ENCODE results near the gene EXOSC3. TPM values are rescaled to one million over a fixed set of nuclear protein-coding genes. Genes with fewer than 3 reads are reported as not detected.
"Not testable (repeated sequence)": the region's sequence is repeated elsewhere in the genome, so short reads cannot be mapped to it uniquely, and the experiment has no call there.

The EXOSC3 gene
- total RNA-seq (10 to 100 TPM; 12.9 to 18.9 (median 13.9) TPM), polyA plus RNA-seq (10 to 100 TPM; 18.3 to 48.9 (median 43.0) TPM)
- long read RNA-seq, donor 1, partial matches to known transcripts, result 0 of 4 reads
- long read RNA-seq, donor 1, other reads (novel, unspliced or antisense), result 1 of 4 reads
- long read RNA-seq, donor 2, transcript EXOSC3-201 (4 exons, 1,806 nt), result major isoform, 5 of 11 reads
- long read RNA-seq, donor 2, partial matches to known transcripts, result 1 of 11 reads
- long read RNA-seq, donor 2, other reads (novel, unspliced or antisense), result 1 of 11 reads

GRCh38 chr9:37784616-37785483 lies at the start of gene EXOSC3:
Gene EXOSC3, minus strand, starts transcription at chr9:37785064. Its CDS starts 20 bp downstream, at chr9:37785044.
- Histone ChIP-seq H3K4me1 (peaks cover 5% of the 10 kb centered on the region), H3K9me3 (no peaks in the 10 kb centered on the region), H3K27me3 (ENCODE audit: insufficient read depth in 3 of 3, low read length in 2 of 3) (peaks cover 0 to 4% (median 0%) of the 10 kb centered on the region in 3 donors), H3K27ac (peak within 1 kb of the TSS; percentile 86), H3K36me3 (ENCODE audit: insufficient read depth in 1 of 2, low read depth in 1 of 2) (peaks cover 16 to 41% of the 10 kb centered on the region in 2 donors), H3K4me3 (peak within 1 kb of the TSS; percentile 92)
- intact Hi-C loops (cut with DNase I), result loop anchor here (1.0 to 10.0 kb wide), 4 partner anchors 15 to 320 kb away; partner anchors contain the start of genes DCAF10 (in 1 of the 2), POLR1E (in 1 of the 2) and ZBTB5 (in 1 of the 2)
- ATAC-seq (peak; percentile 95 to 99 (median 98)), DNase-seq (peak; percentile 91 to 95)
- TF ChIP-seq CTCF (IDR thresholded peaks at IDR 0.05), result peak; percentile 20
- 1% methylated on average over 73 of the region's 73 CpGs for WGBS, 3 donors

GRCh38 chr9:37827483-37828165 lies 42.8 kb upstream of the EXOSC3 start:
- no peak overlapping the region for H3K4me3 ChIP-seq
- 96 to 97% (median 97%) methylated on average over 4 of the region's 4 CpGs for WGBS, 3 donors

GRCh38 chr9:37825174-37825573 lies 40.3 kb upstream of the EXOSC3 start:
- H3K27me3 ChIP-seq (ENCODE audit: insufficient read depth in 3 of 3, low read length in 2 of 3); H3K4me3 ChIP-seq; H3K9me3 ChIP-seq; intact Hi-C loops (cut with DNase I); H3K27ac ChIP-seq; ATAC-seq; DNase-seq; H3K4me1 ChIP-seq: not testable (repeated sequence)
- H3K36me3 ChIP-seq (ENCODE audit: insufficient read depth in 1 of 2, low read depth in 1 of 2), result peaks cover 2 to 88% of the 10 kb centered on the region in 2 donors
- WGBS, 3 donors, result 90 to 95% (median 92%) methylated on average over 2 of the region's 2 CpGs

More at GRCh38 chr9:37827483-37828165, 42.8 kb upstream of the EXOSC3 start:
- no peak for DNase-seq
- H3K9me3 ChIP-seq, result no peaks in the 10 kb centered on the region
- H3K27ac ChIP-seq, result no peak overlapping the region
- no peak for ATAC-seq
- H3K36me3 ChIP-seq (ENCODE audit: insufficient read depth in 1 of 2, low read depth in 1 of 2), result peaks cover 2 to 80% of the 10 kb centered on the region in 2 donors
- intact Hi-C loops (cut with DNase I), result no loop called here
- no peaks in the 10 kb centered on the region for H3K27me3 ChIP-seq (ENCODE audit: insufficient read depth in 3 of 3, low read length in 2 of 3)
- no peak for TF ChIP-seq CTCF (IDR thresholded peaks at IDR 0.05)
- H3K4me1 ChIP-seq, result no peaks in the 10 kb centered on the region

- DNase-seq, result no peak
- no peak for TF ChIP-seq CTCF (IDR thresholded peaks at IDR 0.05)
- no peak overlapping the region for H3K27ac ChIP-seq
- 83 to 91% (median 89%) methylated on average over 5 of the region's 5 CpGs for WGBS, 3 donors
- H3K4me3 ChIP-seq, result no peak overlapping the region
- no peak for ATAC-seq
- no peaks in the 10 kb centered on the region for H3K27me3 ChIP-seq (ENCODE audit: insufficient read depth in 3 of 3, low read length in 2 of 3)
- intact Hi-C loops (cut with DNase I), result no loop called here
- no peaks in the 10 kb centered on the region for H3K4me1 ChIP-seq
- H3K9me3 ChIP-seq, result no peaks in the 10 kb centered on the region
- peaks cover 2 to 49% of the 10 kb centered on the region in 2 donors for H3K36me3 ChIP-seq (ENCODE audit: insufficient read depth in 1 of 2, low read depth in 1 of 2)
These were observed 35.3 kb upstream of the EXOSC3 start for GRCh38 chr9:37820142-37820541.
